ENCODE measurements around the gene ZNF207. TPM values are rescaled to one million over a fixed set of nuclear protein-coding genes. Genes with fewer than 3 reads are reported as not detected.
"Not testable (repeated sequence)": the region's sequence is repeated elsewhere in the genome, so short reads cannot be mapped to it uniquely, and the experiment has no call there.

The ZNF207 gene
- total RNA-seq, 1 donor from 2014 or later: 304 TPM

DNA sequence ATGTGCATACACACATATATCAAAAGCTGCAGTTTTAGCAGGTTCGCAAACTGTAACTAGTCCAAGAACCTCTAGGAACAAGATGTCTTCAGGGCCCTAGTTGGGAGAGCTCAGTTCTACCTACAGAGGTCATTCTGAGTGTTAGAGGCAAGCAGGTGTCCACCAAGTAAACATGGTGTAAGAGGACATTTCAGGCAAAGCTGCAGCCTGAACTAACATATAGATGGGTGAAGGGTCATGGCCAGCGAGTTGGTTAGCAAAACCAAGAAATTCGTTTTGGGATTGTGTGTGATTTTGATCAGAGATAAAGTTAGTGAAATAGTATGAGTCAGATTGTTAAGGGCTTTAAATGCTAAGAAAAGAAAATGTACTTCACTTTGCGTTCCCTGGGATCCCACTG, 32.6 kb upstream of the ZNF207 start:
- Histone ChIP-seq H3K36me3 (no peaks in the 10 kb centered on the region), H3K79me2 (ENCODE audit: low read depth) (no peaks in the 10 kb centered on the region), H3K27ac (no peak overlapping the region), H3K4me2 (no peak overlapping the region), H3K9ac (no peak overlapping the region), H3K4me1 (peaks cover 15% of the 10 kb centered on the region), H3F3A (ENCODE audit: low read depth) (peaks cover 10% of the 10 kb centered on the region), H3K9me3 (ENCODE audit: low read depth) (no peaks in the 10 kb centered on the region), H2AFZ (replicated peaks) (no peak overlapping the region), H3K27me3 (no peaks in the 10 kb centered on the region), H4K20me1 (ENCODE audit: low read depth) (no peaks in the 10 kb centered on the region), H3K4me3 (no peak overlapping the region)
- no peak overlapping the region for H3K27ac Mint-ChIP-seq
- DNase-seq (ENCODE audit: low spot score): no peak
- H3K36me3 Mint-ChIP-seq: no peaks in the 10 kb centered on the region
- H3K27me3 Mint-ChIP-seq (ENCODE audit: insufficient read depth, low read depth): peaks cover 11% of the 10 kb centered on the region
- H3K9me3 Mint-ChIP-seq: peaks cover 2% of the 10 kb centered on the region
- TF ChIP-seq EZH2phosphoT487 (IDR thresholded peaks at IDR 0.05) (no peak), EZH2 (IDR thresholded peaks at IDR 0.05) (no peak)
- TF ChIP-seq, protein P1, sequence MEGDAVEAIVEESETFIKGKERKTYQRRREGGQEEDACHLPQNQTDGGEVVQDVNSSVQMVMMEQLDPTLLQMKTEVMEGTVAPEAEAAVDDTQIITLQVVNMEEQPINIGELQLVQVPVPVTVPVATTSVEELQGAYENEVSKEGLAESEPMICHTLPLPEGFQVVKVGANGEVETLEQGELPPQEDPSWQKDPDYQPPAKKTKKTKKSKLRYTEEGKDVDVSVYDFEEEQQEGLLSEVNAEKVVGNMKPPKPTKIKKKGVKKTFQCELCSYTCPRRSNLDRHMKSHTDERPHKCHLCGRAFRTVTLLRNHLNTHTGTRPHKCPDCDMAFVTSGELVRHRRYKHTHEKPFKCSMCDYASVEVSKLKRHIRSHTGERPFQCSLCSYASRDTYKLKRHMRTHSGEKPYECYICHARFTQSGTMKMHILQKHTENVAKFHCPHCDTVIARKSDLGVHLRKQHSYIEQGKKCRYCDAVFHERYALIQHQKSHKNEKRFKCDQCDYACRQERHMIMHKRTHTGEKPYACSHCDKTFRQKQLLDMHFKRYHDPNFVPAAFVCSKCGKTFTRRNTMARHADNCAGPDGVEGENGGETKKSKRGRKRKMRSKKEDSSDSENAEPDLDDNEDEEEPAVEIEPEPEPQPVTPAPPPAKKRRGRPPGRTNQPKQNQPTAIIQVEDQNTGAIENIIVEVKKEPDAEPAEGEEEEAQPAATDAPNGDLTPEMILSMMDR (IDR thresholded peaks at IDR 0.05): no peak
- no peak overlapping the region for H3K4me3 Mint-ChIP-seq
- H3K4me1 Mint-ChIP-seq: peaks cover 32% of the 10 kb centered on the region

- no peaks in the 10 kb centered on the region for H3K9me3 ChIP-seq (ENCODE audit: low read depth)
- no peak overlapping the region for H3K4me3 Mint-ChIP-seq
- no peak overlapping the region for H3K4me2 ChIP-seq
- H3K27me3 ChIP-seq: no peaks in the 10 kb centered on the region
- TF ChIP-seq EZH2phosphoT487 (IDR thresholded peaks at IDR 0.05) (no peak), EZH2 (IDR thresholded peaks at IDR 0.05) (no peak)
- TF ChIP-seq, protein P1 (IDR thresholded peaks at IDR 0.05): no peak
- H3K27ac Mint-ChIP-seq: no peak overlapping the region
- peaks cover 15% of the 10 kb centered on the region for H3K4me1 ChIP-seq
- H3K9me3 Mint-ChIP-seq: peaks cover 2% of the 10 kb centered on the region
- H4K20me1 ChIP-seq (ENCODE audit: low read depth): no peaks in the 10 kb centered on the region
- no peak overlapping the region for H3K9ac ChIP-seq
- H3F3A ChIP-seq (ENCODE audit: low read depth): peaks cover 10% of the 10 kb centered on the region
- DNase-seq (ENCODE audit: low spot score): no peak
- no peak overlapping the region for H3K4me3 ChIP-seq
- H3K27me3 Mint-ChIP-seq (ENCODE audit: insufficient read depth, low read depth): peaks cover 11% of the 10 kb centered on the region
- peaks cover 37% of the 10 kb centered on the region for H3K4me1 Mint-ChIP-seq
- no peaks in the 10 kb centered on the region for H3K36me3 Mint-ChIP-seq
- no peak overlapping the region for H2AFZ ChIP-seq (replicated peaks)
- no peak overlapping the region for H3K27ac ChIP-seq
- H3K36me3 ChIP-seq: no peaks in the 10 kb centered on the region
- H3K79me2 ChIP-seq (ENCODE audit: low read depth): no peaks in the 10 kb centered on the region
Observed at GRCh38 chr17:32318071-32318470, 31.9 kb upstream of the ZNF207 start.

DNA sequence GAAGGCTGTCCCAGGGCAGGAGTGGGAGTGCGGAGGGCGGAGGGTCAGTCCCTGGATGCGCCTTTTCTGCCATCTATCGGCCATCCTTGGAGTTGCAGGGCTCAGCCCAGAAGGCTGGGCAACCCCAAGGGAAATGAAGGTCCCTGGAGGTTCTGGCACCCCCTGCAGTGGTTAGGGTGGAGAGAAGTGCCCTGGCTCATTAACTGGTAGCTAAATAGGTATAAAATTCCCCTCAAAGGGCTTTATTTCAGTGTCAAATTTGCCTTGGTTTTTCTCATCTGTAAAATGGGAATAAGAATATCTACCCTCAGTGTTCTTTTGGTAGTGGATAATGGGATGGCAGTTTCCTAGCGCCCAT, 30.4 kb upstream of the ZNF207 start:
- H4K20me1 ChIP-seq (ENCODE audit: low read depth): no peaks in the 10 kb centered on the region
- no peaks in the 10 kb centered on the region for H3K36me3 ChIP-seq
- H3K79me2 ChIP-seq (ENCODE audit: low read depth): no peaks in the 10 kb centered on the region
- H2AFZ ChIP-seq (replicated peaks): no peak overlapping the region
- no peak overlapping the region for H3K4me3 ChIP-seq
- H3K9me3 Mint-ChIP-seq: peaks cover 2% of the 10 kb centered on the region
- no peaks in the 10 kb centered on the region for H3K27me3 ChIP-seq
- DNase-seq (ENCODE audit: low spot score): peak; percentile 79
- no peak overlapping the region for H3K27ac ChIP-seq
- H3K4me1 Mint-ChIP-seq: peaks cover 40% of the 10 kb centered on the region
- H3K27me3 Mint-ChIP-seq (ENCODE audit: insufficient read depth, low read depth): peaks cover 13% of the 10 kb centered on the region
- H3K9ac ChIP-seq: no peak overlapping the region
- H3K4me1 ChIP-seq: peaks cover 26% of the 10 kb centered on the region
- no peak overlapping the region for H3K27ac Mint-ChIP-seq
- H3K4me3 Mint-ChIP-seq: no peak overlapping the region
- H3K36me3 Mint-ChIP-seq: no peaks in the 10 kb centered on the region
- TF ChIP-seq EZH2 (IDR thresholded peaks at IDR 0.05) (no peak), EZH2phosphoT487 (IDR thresholded peaks at IDR 0.05) (no peak)
- TF ChIP-seq, protein P1 (IDR thresholded peaks at IDR 0.05): peak; percentile 94
- H3K4me2 ChIP-seq: no peak overlapping the region
- H3F3A ChIP-seq (ENCODE audit: low read depth): peaks cover 23% of the 10 kb centered on the region
- no peaks in the 10 kb centered on the region for H3K9me3 ChIP-seq (ENCODE audit: low read depth)

- not testable (repeated sequence) for H3K4me3 Mint-ChIP-seq; H3K27me3 ChIP-seq; H2AFZ ChIP-seq (replicated peaks); H3K27ac ChIP-seq; H3K36me3 ChIP-seq; H3K9me3 ChIP-seq (ENCODE audit: low read depth); H3K4me2 ChIP-seq; H3K9ac ChIP-seq; H4K20me1 ChIP-seq (ENCODE audit: low read depth); H3K9me3 Mint-ChIP-seq; DNase-seq (ENCODE audit: low spot score); H3K27ac Mint-ChIP-seq; H3K36me3 Mint-ChIP-seq; H3K79me2 ChIP-seq (ENCODE audit: low read depth); H3K4me3 ChIP-seq
- H3K4me1 ChIP-seq: peaks cover 23% of the 10 kb centered on the region
- peaks cover 27% of the 10 kb centered on the region for H3F3A ChIP-seq (ENCODE audit: low read depth)
- peaks cover 35% of the 10 kb centered on the region for H3K4me1 Mint-ChIP-seq
- peaks cover 13% of the 10 kb centered on the region for H3K27me3 Mint-ChIP-seq (ENCODE audit: insufficient read depth, low read depth)
Observed at GRCh38 chr17:32320080-32320479, 29.9 kb upstream of the ZNF207 start.

Measured in neural progenitor cell (in vitro differentiated cells).